Effector CD4-positive, alpha-beta T cell (primary cell): ENCODE results near the gene GATD1.

Experiments used
- DNase-seq: peaks from one replicate; pipeline ENCODE4 v3.0.0-alpha.2; 2020

The GATD1 gene

DNA sequence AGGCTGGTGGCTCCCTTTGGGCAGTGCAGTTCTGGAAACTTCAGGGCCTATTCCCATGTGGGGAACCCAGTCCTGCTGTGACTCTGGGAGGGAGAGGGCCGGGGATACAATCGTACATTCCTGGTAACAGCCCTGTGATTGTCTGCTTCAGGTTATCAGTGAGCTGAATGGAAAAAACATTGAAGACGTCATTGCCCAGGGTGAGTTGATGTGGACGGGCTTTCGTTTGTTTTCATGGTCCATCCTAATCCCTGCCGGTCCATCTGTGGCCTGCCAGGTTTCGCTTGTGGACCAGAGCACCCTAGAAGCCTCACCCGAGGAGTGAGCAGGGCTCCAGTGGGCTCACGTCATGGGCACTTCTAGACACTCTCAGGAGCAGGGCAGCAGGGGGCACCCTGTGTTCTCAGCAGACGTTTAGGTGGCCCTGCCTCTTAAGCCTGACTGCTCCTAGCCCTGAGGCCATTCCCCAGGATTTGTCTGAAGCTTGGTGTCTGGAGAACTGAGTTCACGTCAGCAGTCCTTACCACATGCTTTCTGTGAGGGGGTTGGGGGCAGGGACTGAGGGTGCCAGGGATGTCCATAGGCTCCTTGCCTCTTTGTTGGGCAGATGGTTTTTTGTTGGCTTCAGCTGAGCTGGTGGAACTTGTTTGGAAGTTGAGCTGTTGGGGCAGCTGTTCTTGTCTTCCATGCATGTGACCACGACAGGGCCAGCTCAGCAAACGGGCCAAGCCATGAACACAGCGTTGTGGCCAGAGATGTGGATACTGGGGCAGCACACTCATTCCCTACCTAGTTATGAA, 34.4 kb upstream of the GATD1 start:
- DNase-seq: no peak

DNA sequence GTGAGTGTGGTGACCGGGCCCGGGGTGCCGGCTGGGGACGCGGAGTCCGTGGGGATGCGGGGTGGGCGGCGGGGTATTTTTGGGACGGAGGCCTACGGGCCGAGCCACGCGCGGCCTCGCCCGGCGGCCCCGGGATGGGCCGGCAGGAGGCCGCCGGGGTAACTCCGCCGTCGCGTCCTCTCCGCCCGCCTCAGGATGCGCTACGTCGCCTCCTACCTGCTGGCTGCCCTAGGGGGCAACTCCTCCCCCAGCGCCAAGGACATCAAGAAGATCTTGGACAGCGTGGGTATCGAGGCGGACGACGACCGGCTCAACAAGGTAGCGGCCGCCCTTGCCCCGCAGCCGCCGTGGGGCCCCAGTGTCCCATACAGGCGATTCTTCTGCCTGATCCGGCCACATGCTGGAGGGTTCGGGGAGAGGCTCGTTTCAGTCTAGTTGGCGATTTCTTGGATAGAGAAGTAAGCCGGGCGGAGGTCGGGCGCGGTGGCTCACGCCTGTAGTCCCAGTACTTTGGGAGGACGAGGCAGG, 32.8 kb upstream of the GATD1 start:
- DNase-seq: no peak

- peak; percentile 98 for DNase-seq
Observed at GRCh38 chr11:809287-810039, 32.2 kb upstream of the GATD1 start, which contains the start of gene RPLP2. TSS of gene RPLP2 (plus strand) at chr11:809967. CDS start at chr11:810235, 268 bp downstream.

GRCh38 chr11:808427-809286, 31.4 kb upstream of the GATD1 start:
- DNase-seq: no peak

GRCh38 chr11:804599-804964, 27.3 kb upstream of the GATD1 start:
- no peak for DNase-seq

- DNase-seq: no peak
Observed at GRCh38 chr11:803770-804598, 26.7 kb upstream of the GATD1 start.

- no peak for DNase-seq
Observed at GRCh38 chr11:803467-803742, 26.1 kb upstream of the GATD1 start.

DNA sequence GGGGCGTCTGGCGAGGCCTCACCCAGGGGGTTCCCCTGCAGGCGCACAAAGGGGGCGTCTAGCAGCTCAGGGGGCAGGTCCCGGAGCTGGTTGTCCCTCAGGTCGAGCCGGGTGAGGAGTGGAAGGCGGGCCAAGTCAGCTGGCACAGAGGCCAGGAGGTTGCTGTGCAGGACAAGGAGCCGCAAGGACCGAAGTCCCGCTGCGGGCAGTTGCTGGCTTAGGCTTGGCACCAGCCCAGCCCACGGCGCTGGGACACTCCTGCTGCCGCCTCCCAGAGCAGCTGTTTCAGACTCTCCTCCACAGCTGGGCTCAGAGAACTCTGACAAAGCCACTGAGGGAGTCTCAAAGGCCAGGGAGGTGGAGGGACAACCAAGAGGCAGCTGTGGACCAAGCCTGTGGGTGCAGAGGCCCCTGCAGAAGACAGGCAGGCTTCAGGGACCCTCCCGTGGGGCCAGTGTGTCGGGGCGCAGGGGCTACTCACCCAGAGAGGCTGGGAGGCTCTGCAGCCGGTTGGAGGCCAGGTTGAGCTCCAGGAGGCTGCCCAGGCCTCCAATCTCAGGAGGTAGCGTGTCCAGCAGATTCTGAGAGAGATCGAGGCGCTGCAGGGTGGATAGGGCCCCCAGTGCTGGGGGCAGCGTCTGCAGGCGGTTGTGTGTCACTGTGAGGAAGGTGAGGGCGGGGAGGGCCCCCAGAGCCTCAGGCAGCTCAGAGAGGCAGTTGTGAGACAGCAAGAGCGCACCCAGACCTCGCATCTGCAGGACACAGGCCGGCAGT, 25.6 kb upstream of the GATD1 start:
- DNase-seq: no peak

DNA sequence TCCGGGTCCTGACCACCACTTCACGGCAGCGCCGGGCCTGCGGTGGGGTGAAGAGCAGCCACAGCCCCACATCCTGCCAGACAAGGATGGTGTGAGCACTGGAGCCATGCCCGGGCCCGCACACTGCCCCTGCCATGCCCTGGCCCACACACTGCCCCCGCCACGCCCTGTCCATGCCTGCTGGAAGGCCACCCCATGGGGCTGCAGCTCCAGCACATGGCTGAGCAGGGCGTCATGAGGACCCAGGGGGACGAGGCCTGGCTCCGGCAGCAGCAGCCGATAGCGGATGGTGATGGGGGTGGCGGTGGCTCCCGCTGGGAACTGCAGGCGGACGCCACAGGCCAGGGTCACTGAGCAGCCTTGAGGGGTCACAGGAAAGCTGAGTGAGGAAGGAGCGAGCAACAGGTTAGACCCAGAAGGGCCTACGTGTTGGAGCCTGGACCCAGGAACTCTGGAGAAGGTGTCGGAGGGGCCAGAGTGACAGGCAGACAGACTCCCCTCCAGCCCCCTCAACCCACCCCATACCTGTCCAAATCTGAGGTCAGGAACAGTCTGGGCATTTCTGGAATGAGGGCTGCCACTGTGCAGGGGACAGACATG, 24.8 kb upstream of the GATD1 start:
- no peak for DNase-seq

DNA sequence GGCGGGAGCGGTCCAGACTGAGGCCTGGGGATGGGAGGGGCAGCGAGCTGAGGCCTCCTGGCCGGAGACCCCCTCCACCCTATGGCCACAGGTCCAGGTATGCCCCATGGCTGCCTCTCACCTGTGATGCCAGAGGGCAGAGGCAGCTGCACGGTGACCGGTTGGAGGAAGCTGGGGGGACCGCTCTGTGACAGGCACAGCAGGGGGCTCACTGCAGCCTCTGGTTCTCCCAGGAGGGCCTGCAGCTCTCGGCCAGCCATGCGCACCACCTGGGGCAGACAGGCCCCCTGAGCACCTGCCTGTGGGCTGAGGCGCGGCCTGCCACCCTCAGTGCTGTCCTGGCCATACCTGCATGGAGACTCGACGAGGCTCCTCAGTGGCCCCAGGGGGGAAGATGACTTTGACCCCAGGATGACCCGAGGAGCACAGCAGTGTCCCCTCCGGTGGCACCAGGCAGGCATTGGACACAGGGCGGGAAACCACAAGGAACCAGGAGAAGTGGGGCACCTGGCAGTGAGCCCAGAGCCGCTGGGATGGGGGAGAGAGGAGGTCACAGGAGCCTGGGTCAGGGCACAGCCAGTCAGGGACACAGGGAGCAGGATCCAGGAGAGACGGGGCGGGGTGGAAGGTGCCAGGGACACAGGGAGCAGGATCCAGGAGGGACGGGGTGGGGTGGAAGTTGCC, 24.0 kb upstream of the GATD1 start:
- no peak for DNase-seq

DNA sequence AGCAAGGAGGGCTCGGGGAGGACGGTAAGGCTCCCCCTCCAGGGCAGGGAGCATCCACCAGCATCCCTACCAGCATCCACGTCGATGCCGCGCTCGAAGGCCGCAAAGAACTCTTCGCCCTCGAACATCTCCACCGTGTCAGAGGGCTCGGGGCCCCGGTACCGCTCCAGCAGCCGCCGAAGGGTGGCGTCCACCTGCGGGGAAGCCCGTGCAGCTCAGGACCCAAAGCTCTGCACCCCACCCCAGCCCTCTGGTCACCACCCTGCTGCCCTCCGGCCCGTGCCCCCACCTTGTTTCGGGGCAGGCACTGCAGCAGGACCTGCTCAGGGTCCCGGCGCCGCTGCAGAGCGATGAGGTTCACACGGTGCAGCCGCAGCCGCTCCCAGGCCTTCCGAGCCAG, 23.2 kb upstream of the GATD1 start:
- no peak for DNase-seq

GRCh38 chr11:799641-800316, 22.5 kb upstream of the GATD1 start:
- DNase-seq: no peak

- peak; percentile 78 for DNase-seq
Observed at GRCh38 chr11:798093-798713, 20.9 kb upstream of the GATD1 start, which contains the start of gene SLC25A22. TSS of gene SLC25A22 (minus strand) at chr11:798281. CDS start at chr11:795006, 3,275 bp downstream.

DNA sequence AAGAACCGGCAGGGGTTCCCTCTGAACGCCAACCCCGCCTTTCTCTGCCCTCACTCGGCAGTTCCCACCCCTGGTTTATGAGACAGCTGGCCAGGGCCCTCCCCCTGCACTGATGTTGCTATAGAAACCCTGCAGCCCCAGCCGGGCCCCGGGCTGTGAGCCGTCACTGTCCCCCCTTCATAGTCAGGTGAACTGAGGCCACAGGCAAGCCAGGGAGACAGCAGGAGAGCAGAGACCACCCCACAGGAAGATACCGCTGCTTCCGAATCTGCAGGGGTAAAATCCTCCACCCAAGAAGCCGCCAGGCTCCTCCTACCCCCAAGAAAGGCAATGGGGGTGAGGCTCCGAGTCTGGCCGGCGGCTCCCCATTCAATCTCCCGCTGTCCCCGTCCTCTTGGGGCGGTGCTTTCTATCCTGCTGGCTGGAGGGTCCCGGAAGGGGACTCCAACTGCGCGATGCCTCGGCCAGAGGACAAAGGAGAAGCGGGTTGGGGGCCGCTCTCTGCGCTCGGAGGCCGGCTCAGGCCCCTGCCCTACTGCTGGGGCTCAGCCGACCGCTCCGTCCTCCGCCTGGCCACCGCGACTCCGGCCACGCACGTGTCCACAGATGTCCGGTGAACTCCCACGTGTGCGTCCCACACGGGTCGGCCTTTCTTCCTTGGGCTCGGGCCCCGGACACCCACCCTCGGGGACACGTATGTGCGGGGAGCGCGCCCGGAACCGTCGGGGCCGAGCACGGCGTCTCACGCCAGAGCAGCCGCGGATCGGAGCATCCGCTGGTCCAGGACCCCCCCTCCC, 20.2 kb upstream of the GATD1 start:
- peak; percentile 75 for DNase-seq

DNA sequence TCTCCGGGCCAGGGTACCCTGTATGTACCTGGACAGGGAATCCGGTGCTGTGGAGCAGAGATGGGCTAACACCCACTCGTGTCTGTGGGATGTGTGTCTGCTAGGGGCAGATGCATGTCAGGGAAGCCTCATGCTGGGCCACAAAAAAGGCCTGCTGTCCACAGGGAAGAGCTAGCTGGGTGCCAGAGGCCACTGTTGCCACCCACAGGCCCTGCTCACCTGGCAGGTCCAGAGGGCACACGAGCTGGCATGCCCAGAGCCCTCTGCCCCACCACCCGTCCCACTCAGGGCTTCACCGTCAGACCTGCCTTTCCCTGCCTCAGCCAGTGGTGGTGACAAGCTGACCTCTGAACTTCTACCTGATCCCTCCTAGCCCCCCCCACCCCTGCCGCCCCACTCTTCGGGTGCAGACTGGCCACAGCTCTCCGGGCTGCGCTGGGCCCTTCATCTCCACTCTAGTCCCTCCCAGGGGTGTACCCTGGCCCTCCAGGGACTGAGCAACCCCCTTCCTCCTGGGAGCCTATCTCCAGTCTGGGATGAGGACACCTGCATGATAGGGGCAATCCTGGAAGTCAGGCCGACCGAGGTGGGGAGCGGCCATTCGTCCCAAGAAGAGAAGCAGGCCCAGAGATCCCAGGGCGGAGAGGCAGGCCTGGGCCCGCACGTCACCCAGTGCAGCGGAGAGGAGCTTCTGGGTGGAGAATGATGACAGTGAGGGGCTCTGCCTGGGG, 19.4 kb upstream of the GATD1 start:
- no peak for DNase-seq

- peak; percentile 71 for DNase-seq
Observed at GRCh38 chr11:795634-796564, 18.6 kb upstream of the GATD1 start.
